Measurements from ENCODE around the gene SPON1.

Gene SPON1

DNA sequence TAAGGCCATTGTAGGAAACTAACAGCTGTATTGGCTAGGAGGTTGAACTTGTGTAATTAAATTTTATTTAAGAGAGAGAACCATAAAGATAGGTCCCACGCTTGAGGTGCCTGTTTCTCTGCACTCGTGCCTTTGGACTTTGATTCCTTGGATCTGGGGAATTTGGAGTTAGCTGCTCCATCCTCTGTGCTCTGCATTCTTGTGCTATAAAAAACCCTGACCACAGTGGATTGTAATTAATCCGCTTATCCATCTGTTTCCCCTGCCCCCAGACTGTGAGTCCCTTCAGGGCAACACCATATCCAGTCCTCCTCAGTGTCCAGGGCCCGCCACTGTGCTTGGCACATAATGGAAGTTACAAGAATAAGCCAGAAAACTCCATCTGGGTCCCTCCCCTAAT lies 169.8 kb downstream of the SPON1 start:
- Histone ChIP-seq H3K27me3 (replicated peaks; ENCODE audit: control insufficient read depth, insufficient read depth, low read length) (no peaks in the 10 kb centered on the region; the same call in 1 of the 2 replicates), H3K36me3 (ENCODE audit: control insufficient read depth, insufficient read depth, low read length) (no peaks in the 10 kb centered on the region), H3K4me3 (replicated peaks; ENCODE audit: low read depth, low read length) (no peak overlapping the region)
- TF ChIP-seq CTCF (IDR thresholded peaks at IDR 0.05; ENCODE audit: insufficient read depth, low read length, poor library complexity, severe bottlenecking) = no peak
- no peak for DNase-seq (ENCODE audit: extremely low read depth, insufficient read length)

DNA sequence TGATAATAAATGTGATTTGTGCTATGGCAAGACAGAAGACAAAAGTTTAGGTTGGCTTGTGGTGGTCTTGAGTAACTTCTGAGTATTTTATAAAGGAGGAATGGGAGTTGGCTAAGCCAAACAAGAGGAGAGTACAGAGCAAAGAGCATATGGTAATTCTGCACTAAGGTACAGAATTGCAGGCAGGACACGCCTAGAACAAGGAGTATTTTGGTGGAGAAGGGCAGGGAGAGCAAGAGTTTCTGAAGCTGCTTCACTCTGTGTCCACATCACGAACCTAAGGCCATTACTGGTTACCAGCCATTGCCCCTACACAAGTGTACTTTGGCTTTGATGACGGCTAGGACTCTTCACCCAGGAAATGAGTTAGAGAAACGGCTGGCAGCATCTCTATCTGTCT lies 170.9 kb downstream of the SPON1 start:
- Histone ChIP-seq H3K36me3 (ENCODE audit: control insufficient read depth, insufficient read depth, low read length) (no peaks in the 10 kb centered on the region), H3K27me3 (replicated peaks; ENCODE audit: control insufficient read depth, insufficient read depth, low read length) (no peaks in the 10 kb centered on the region; the same call in 1 of the 2 replicates), H3K4me3 (replicated peaks; ENCODE audit: low read depth, low read length) (no peak overlapping the region)
- no peak for DNase-seq (ENCODE audit: extremely low read depth, insufficient read length)
- TF ChIP-seq CTCF (IDR thresholded peaks at IDR 0.05; ENCODE audit: insufficient read depth, low read length, poor library complexity, severe bottlenecking) = no peak

- H3K4me3 ChIP-seq (replicated peaks; ENCODE audit: low read depth, low read length) = no peak overlapping the region
- no peaks in the 10 kb centered on the region; the same call in 1 of the 2 replicates for H3K27me3 ChIP-seq (replicated peaks; ENCODE audit: control insufficient read depth, insufficient read depth, low read length)
- no peak for TF ChIP-seq CTCF (IDR thresholded peaks at IDR 0.05; ENCODE audit: insufficient read depth, low read length, poor library complexity, severe bottlenecking)
- no peaks in the 10 kb centered on the region for H3K36me3 ChIP-seq (ENCODE audit: control insufficient read depth, insufficient read depth, low read length)
- DNase-seq (ENCODE audit: extremely low read depth, insufficient read length) = no peak
These were observed 174.0 kb downstream of the SPON1 start for GRCh38 chr11:14136561-14136960.

DNA sequence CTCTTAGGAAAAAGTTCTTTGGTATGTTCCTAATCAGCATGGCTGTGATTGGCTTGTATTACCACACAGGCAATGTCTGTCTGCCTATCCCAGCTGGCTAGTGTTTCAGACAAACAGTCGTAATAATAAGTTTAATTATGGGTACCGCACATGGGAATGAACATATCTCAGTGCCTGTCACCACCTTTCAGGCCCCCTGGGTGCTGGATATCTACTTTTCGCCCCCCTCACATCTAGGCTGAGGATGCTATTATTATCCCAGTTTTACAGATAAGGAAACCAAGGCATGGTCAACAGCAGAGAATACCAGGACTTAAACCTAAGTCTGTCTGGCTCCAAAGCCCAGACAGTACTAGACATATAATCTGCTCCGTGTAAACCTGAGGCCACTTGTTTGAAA lies 174.8 kb downstream of the SPON1 start:
- no peaks in the 10 kb centered on the region; the same call in 1 of the 2 replicates for H3K27me3 ChIP-seq (replicated peaks; ENCODE audit: control insufficient read depth, insufficient read depth, low read length)
- no peak overlapping the region for H3K4me3 ChIP-seq (replicated peaks; ENCODE audit: low read depth, low read length)
- no peak for DNase-seq (ENCODE audit: extremely low read depth, insufficient read length)
- no peaks in the 10 kb centered on the region for H3K36me3 ChIP-seq (ENCODE audit: control insufficient read depth, insufficient read depth, low read length)
- TF ChIP-seq CTCF (IDR thresholded peaks at IDR 0.05; ENCODE audit: insufficient read depth, low read length, poor library complexity, severe bottlenecking) = no peak

DNA sequence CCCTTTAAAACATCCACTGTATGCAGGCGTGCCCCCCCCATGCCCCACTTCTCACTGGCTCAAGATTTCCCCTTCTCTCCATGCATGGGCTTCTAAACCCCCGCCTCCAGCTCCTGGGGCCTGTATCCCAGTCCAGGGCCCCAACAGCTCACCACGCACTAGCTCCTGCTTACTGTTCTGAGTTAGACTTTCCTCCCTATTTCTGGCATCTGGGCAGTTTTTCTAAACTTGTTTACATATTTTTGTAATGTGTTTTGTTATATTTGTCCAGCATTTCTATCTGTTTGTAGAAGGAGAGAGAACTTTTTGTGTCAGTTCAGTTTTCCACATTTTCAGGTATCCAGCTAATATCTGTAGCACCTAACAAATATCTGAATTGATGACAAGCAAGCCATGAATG lies 178.5 kb downstream of the SPON1 start:
- TF ChIP-seq CTCF (IDR thresholded peaks at IDR 0.05; ENCODE audit: insufficient read depth, low read length, poor library complexity, severe bottlenecking) = no peak
- Histone ChIP-seq H3K36me3 (ENCODE audit: control insufficient read depth, insufficient read depth, low read length) (no peaks in the 10 kb centered on the region), H3K4me3 (replicated peaks; ENCODE audit: low read depth, low read length) (no peak overlapping the region), H3K27me3 (replicated peaks; ENCODE audit: control insufficient read depth, insufficient read depth, low read length) (no peaks in the 10 kb centered on the region)
- DNase-seq (ENCODE audit: extremely low read depth, insufficient read length) = no peak

DNA sequence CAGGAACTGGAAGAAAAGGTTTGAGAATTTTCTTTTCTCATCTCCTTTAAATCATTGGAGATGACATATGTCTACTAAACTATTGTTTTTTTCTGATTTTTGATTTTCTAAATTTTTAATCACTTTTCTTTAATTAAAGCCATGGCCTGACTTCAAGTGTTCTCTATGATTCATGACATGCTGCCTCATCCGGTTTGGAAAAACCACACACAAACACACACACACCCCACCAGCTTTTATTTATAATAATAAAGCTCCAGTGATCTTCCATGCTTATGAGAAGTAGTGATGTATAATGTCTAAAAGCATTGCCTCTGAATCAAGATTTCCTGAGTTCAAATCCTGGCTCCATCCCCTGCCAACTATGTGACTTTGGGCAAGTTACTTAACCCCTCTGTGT lies 179.2 kb downstream of the SPON1 start:
- Histone ChIP-seq H3K27me3 (replicated peaks; ENCODE audit: control insufficient read depth, insufficient read depth, low read length) (no peaks in the 10 kb centered on the region), H3K36me3 (ENCODE audit: control insufficient read depth, insufficient read depth, low read length) (no peaks in the 10 kb centered on the region), H3K4me3 (replicated peaks; ENCODE audit: low read depth, low read length) (no peak overlapping the region)
- no peak for TF ChIP-seq CTCF (IDR thresholded peaks at IDR 0.05; ENCODE audit: insufficient read depth, low read length, poor library complexity, severe bottlenecking)
- no peak for DNase-seq (ENCODE audit: extremely low read depth, insufficient read length)

All from GM06990 (cell line).